ENCODE measurements around the gene CHST9.
"Not testable (repeated sequence)": the region's sequence is repeated elsewhere in the genome, so short reads cannot be mapped to it uniquely, and the experiment has no call there.

Gene CHST9, protein sequence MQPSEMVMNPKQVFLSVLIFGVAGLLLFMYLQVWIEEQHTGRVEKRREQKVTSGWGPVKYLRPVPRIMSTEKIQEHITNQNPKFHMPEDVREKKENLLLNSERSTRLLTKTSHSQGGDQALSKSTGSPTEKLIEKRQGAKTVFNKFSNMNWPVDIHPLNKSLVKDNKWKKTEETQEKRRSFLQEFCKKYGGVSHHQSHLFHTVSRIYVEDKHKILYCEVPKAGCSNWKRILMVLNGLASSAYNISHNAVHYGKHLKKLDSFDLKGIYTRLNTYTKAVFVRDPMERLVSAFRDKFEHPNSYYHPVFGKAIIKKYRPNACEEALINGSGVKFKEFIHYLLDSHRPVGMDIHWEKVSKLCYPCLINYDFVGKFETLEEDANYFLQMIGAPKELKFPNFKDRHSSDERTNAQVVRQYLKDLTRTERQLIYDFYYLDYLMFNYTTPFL

DNA sequence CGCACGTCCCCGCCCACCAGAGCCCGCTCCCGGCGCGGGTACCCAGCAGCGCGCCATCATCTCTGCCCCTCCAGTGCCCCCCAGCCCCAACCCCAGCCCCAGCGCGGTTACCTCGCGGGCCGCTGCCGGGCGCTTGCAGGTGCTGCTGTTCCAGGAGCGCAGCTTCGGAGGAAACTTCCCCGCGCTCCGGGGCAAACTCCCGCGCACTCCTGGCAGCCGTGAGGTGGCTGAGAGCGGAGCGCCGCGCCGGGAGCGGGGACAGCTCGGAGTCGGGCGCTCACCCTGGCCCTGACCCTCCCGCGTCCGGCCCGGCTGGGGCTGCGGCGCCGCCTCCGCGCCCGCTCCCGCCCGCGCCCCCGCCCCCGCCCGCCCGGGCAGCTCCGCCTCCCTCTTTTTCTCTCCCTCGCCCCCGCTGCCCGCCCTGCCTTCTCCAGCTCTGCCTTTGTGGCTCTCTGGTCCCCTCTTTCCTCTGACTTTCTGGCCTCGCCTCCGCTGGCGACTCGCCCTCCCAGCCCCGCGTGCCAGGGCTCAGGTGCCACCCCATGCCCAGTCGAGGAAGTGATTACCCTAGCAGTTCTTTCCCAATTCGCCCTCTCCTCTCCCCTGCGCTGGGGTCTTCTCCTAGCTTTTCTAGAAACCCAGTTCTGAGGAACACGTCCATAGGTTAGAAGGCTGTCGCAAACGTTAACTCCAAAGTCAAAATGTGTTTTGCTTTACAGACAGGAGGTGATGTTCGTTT, at the start of gene CHST9:
TSS of gene CHST9 (minus strand) at position 284 of the 739 bp plus-strand sequence. CDS start 42,499 bp downstream, outside the sequence.
- DNase-seq = no peak

DNA sequence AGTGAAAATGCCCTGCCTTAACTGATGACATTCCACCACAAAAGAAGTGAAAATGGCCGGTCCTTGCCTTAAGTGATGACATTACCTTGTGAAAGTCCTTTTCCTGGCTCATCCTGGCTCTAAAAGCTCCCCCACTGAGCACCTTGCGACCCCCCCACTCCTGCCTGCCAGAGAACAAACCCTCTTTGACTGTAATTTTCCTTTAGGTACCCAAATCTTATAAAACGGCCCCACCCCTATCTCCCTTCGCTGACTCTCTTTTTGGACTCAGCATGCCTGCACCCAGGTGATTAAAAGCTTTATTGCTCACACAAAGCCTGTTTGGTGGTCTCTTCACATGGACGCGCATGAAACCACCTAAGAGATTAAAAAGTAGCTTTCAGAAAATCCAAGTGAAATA, 47.2 kb upstream of the CHST9 start:
- DNase-seq = not testable (repeated sequence)

DNA sequence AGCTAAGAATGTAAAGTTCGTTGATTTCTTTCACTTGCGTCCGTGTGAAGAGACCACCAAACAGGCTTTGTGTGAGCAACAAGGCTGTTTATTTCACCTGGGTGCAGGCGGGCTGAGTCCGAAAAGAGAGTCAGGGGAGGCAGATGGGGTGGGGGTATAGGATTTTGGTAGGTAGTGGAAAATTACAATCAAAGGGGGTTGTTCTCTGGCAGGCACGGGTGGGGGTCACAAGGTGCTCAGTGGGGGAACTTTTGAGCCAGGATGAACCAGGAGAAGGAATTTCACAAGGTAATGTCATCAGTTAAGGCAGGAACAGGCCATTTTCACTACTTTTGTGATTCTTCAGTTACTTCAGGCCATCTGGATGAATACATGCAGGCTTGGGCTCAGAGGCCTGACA, 46.6 kb upstream of the CHST9 start:
- not testable (repeated sequence) for DNase-seq

DNA sequence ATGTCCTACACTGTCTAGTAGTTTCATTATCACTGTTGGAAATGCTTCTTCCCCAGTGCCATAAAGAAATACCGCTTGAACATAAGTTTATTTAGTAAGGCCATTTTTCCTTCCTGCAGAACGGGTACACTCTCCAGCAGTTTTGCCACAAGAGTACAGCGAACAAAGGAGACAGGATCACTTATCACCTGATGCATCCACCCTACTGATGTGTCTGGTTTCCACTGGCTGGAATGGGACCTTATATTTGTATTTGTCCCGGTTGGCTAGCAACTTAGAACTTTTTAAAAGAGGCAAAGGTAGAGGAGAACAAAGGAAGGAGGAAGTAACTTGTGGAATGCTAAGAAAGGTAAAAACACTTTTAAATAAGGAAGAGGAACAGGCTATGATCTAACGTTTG, 46.1 kb upstream of the CHST9 start:
- DNase-seq = not testable (repeated sequence)

DNA sequence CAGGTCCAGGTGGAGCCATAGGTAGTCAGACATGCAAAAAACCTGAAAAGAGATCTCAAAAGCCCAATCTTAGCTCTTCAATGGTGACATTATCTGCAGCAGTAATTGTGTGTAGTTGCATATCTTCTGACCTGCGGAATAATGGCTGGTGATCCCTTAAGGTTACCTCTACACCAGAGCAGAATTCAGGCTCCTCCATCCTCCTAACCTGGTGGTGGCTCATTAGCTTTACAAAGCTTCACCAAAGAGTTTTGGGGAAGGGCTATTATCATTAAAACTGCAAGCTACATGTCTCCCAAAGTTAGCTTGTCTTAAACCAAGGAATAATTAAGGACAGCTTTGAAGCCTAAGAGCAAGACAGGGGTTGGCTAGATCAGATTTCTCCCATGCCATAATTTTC, 42.6 kb upstream of the CHST9 start:
- no peak for DNase-seq

DNA sequence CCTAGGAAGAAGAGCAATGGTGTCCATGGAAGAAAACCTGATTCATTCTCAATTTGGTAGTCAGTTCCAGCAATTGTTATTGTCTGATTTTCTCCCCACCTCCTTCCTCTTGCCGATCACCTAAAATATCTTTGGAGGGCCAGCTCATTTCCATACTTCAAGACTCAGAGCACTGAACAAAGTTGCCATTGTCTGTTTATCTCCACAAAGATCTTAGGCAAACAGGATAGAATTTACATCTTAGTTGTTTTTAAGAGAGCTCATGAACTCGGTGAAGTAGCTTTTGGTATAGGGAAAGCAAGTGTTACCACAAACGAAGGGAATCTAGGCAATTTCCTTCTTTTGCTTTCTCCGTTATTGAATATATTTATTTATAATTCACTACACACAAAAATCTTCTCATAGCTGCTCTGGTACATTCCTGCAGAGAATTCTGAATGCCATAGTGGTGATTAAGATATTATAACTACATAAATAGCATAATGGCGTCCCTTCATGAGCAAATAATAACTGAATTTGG, 41.5 kb upstream of the CHST9 start:
- no peak for DNase-seq

DNA sequence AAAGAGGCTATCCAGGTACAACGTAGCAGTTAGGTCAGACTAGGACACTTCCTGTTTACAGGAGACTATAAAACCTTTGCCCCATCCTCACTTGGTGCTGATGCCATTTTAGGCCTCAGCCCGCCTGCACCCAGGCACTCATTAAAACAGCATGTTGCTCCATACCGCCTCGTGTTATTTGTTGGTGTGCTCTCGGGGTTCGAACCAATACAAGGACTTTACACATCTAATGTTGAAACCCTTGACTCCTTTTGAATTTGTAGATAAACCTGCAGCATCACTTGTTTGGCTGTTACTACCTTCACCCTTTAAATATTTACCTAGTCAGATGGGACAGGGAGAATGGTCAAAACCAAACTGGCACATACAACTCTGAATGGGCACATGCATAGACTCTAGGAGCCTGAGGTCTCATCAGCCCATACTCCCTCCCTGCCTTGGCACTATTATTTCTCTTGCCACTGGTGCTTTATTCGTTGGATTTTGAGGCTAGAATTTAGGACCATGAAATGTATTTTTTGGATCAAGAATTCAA, 40.9 kb upstream of the CHST9 start:
- no peak for DNase-seq

DNA sequence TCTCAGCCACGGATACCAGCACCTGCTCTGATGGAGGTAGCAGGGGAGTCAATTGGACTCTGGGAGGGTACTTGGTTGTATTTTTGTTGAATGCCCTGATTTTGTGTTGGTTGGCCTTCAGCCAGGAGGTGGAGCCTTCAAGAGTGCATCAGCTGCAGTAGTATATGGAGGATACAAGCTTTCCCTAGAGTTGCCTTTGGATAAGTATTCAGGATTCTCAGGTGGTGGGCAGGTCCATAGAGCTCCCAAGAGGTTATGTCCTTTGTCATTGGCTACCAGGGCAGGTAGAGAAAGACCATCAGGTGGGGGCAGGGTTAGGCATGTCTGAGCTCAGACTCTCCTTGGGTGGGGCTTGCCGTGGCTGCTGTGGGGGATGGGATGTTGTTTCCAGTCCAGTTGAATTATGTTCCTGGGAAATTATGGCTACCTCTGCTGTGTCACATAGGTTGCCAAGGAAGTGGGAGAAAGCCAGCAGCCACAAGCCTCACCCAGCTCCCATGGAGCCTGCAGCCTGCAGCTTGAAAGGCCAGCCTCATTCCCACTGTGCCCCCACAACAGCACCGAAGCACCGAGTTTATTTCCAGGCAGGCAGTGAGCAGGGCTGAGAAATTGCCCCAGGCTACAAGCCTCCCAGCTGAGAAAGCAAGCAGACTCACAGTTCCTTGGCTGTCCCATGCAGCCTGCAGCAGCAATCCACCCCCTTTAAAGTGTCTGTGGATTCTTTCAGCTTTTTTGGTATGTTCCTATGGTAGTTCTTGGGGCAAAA, 38.6 kb upstream of the CHST9 start:
- DNase-seq = no peak

DNA sequence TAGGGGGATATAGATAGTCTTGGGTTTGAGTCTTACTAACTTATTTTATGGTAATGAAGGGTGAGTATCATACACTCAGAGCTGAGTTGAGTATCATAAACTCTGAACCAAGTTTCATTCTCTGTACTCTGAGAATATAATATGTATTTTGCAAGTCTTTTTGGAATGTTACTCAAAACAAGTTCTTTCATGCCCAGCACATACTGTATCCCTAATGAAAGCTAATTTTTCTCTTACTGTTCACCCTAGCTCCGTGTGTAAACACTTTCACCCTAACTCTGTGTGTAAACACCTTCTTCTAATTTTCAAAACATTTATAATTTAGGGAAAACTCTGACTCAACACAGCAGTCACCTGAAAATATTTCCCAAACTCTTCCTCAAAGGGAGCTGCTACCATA, 29.7 kb upstream of the CHST9 start:
- DNase-seq = no peak

DNA sequence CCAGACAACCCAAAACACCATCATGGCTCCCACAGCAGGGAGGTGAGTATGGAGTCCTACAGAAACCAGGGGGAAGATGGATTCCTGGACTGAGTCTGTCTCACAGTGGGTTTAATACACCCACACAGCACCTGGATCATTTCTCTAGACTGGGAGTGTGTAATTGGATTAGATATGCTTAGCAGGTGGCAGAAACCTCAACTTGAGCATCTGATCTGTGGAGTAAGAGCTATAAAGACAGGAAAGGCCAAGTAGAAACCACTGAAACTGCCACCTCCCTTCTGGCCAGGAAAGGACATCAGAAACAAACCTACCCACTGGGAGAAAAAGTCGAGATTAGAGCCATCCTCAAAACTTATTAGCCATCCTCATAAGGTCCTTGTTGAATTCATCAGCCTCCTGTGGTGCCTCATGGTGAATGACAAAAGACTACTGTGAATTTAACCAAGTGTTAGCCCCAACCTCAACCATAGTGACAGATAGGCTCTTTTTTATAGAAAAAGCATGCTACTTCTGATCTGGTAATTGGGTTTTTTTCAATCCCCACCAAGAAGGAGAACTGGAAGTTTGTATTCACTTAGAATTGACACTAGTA, 28.1 kb upstream of the CHST9 start:
- no peak for DNase-seq

DNA sequence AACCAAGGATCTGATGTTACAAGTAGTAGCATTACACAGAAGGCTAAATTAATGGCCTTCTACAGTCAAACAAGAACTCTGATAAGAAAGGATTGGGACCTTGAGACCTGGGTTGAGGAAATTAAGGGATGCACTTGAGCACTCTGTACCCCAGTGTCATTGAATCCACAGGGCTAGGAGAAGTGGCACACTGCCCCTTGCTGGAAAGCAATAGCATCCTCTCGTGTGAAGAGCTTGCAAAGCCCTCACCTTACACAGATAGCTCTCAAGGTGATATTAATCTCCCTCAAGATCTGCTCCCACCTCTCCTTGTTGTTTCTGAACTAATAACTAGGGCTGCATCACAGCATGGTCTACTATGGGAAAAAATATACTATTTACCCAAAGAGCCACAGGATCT, 26.5 kb upstream of the CHST9 start:
- no peak for DNase-seq

DNA sequence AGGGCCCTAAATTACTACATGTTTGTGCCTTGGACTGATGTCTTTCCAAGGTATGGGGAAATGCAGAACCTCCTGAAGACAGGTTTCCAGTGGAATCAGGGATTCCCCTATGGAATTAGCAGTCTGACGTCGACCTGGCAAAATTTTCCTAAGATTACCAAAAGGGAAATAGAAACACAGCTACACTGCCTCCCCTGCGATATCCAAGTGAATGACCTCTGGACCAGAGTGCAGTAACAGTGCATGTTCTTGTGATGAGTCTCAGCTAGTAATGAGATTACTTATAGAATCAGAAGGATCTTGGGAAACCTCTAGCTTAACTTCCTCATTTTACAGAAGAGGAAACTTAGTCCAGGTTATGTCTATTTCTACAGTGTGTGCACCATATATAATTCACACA, 21.3 kb upstream of the CHST9 start:
- no peak for DNase-seq

DNA sequence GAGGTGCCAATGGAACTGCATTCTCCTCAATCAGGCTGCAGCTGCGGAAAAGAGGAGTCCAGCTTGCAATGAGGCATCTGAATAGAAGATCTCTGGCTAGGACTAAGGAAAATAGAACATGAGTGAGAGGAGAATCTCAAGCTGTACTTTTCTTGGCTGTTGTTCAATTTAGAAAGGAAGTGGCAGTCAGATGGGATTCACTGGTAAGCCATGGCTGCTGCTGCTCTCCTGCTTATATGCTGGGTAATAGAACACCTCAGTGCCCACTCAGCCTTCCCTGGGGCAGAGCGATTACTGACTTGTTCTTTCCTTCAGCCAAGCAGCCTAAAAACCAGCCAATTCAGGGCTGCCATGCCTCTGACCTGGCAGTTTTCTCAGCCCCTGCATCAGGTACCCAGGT, 17.6 kb upstream of the CHST9 start:
- no peak for DNase-seq

DNA sequence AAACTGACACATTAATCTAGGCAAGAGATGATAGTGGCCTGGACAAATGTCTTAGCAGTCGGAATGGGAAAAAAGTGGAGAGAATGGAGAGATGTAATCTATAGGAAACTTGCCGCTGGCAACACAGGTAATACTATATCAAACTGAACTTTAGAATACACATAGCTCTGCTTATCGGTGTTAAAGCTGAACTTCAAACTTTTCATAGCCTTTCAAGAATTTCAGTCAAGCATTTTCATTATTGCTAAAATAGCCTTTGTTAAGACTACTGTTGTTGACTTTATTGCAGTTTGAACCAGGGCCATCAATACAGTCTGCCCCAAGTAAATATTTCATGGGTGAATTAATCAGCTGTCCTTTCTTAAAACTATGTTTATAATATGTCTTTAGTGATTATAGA, 12.9 kb upstream of the CHST9 start:
- DNase-seq = no peak

DNA sequence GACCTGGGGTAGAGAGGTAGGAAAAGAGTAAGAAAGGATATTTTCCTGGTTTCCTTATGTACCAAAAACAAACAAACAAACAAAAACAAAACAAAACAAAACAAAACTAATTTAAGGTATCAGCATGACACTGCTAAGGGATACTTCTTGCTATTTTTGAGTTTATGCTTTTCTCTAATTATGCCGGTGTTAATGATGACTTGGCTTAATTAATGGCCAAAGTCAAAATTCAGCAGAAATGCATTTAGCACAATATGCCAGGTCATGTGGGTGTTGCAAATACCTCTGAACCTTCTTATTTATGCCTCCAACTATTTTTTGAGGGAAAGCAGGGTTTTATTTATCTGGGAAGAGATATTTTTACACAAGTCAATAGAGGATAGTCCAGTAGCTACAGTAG, 3.2 kb upstream of the CHST9 start:
- no peak for DNase-seq

DNA sequence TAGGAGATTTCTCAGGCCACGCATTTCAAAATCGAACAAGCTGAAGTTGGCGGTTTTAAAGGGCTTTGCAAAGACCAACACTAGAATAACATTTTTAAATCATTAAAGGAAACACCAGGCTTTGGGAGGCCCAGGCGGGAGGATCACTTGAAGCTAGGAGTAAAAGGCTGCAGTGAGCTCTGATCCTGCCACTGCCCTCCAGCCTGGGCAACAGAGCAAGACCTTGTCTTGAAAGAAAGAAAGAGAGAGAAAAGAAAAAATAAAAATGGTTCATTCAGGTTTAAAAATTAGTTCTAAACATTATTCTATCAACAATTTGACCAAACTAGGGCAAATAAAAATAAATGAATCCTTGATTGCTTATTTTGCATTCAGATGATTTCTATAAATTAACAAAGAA, 789 bp upstream of the CHST9 start:
- no peak for DNase-seq

DNA sequence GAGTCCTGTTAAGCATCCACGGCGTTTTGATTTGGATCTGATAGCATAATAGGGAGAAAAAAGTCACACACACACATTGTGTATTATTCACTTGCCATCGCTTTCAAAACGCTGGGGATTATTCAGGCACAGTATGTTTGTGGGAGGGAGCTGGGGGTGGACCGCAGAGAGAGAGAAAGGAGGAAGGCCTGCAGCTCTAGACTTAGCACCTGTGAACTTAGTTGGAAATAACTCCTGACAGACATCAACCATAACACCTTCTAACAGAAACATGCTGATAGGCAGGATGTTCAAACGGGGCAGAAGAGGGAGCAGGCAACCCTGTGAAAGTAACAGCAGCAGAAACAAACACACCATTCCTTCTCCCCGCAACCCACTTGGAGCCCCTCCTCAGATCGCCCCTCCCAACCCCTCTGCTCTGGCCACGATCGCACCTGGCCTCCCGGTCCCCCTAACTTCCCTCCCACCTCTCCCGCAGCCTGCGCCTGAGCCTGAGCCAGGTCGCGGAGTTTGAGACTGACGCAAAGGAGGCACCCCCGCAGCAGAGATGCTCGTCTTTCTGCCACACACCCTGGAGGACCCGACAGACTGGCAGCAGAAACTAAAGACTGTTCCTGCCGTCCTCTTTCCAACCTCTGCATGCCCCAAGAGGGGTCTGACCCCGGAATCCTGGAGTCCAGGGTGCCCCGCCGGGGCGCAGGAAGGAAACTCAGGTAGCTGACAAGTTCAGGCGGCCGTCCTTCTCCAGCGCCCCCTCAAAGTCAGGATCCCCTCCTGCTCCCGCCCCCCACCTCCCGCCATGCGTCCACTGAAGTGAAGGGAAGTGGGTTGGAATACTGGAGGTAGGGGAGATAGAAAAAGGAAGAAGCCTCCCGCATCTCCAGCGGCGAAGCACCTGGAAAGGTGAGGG, 738 bp downstream of the CHST9 start:
- DNase-seq = no peak

DNA sequence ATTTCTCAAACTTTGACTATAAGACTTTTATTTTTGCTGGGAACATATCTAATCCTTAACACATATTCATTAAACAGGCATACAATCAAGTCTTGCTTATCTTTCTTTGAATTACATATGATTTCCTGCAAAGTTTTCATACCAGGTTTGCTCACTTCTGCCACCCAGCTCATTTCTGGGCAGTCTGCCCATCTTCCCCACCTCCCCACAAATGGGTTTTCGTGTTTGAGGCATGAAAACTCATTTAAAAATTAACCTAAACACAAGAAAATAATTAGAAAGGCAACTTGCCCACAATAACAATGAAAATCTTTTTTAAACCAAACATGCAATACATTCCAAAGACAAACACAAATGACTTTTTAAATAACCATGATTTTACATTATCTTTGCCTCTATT, 3.4 kb downstream of the CHST9 start:
- no peak for DNase-seq

DNA sequence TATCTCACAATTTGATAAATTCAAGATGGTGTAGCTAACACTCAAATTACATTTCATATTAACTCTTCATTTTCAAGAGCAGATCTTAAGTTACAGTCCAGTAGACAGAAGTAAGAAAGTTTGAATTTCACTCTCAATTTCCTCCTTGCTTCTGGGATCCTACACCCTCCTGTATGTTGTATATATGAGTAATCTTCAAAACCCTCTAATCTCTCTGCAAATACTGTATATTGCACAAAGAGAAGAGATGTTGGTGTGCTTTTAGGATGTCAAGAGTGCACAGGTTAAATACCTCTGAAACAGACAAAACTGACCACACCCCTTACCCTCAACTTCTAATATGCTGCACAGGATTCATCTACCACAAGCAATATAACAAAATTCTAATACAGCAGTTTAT, 6.7 kb downstream of the CHST9 start:
- no peak for DNase-seq

DNA sequence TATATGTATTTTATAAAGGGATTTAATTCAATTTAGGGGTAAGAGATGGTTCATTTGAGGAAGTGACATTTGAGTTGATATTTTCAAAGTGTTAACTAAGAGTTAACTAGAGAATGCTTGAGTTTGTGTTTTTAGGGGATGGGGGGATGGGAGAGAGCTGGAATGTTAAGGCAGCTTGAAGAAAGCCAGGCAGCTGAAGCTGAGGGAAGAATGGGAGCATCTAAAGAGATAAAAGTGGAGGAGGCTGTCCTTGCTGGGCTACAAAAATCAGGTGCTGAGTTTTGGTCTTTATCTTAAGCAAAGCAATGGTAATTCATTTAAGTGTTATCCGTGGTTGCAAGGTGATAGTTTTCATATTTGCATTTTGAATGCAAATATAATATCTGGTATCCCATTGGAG, 9.2 kb downstream of the CHST9 start:
- DNase-seq = no peak

DNA sequence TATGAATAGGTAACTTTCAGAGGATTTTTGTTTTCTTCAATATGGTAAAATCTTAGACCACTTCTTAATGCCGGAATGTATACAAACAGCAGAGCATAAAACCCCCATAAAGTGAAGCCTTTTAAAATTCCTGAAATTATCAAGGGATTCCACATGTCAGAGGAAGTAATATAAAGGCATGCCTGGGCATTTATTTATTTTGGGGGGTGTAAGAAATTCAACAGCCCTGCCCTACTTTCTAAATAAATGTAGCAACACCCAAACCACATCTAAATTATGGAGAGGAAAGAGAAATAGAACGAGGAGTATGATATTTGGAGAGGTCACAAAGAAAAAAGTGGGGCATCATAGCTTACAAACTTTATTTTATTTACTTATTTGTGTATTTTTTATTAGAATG, 9.9 kb downstream of the CHST9 start:
- no peak for DNase-seq

DNA sequence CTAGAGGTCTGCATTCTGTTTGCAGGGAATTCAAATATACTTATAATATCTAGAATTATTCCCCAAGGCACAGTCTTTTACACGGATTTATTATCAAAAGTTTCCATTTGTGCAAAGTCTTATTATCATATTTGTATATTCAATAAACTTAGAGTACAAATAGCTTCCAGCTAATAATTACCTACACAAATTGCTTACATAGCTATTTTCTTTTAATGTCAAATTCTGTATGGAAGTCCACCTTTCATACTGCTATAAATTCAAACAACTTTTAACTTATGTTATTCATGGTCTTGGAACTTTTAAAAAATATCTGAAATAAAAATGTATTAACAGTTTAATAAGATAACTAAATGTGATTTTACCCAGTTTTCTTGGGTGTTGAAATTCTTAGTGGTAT, 13.1 kb downstream of the CHST9 start:
- no peak for DNase-seq
